ENCODE results near the gene IRF2.

DNA sequence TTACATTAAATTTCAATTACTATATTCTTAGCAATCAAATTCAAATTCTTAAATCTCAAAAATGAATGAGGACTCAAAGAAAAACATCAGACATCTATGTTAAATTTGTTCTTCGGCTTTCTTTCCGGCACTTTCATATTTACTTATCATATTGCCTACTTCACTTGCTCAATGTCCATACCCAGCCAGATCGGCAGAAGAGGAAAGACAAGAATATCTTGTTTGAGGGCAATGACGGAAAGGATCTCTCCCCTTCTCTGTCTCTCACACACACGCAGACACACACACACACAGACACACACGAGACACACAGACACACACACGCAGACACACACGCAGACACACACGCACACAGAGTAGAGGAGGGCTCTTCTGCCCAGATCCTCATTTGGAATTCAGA, 13.2 kb upstream of the IRF2 start:
- no peak for TF ChIP-seq POLR2AphosphoS5 (IDR thresholded peaks at IDR 0.05; ENCODE audit: borderline replicate concordance, low read depth, low read length)
- no peak for TF ChIP-seq EZH2 (IDR thresholded peaks at IDR 0.05)
- TF ChIP-seq FOXP2 (optimal IDR thresholded peaks at IDR 0.05; ENCODE audit: control extremely low read depth, extremely low read length, insufficient read depth) = no peak

Data from SK-N-MC (cell line).